ENCODE measurements around the gene UCP1.
"Not testable (repeated sequence)": the region's sequence is repeated elsewhere in the genome, so short reads cannot be mapped to it uniquely, and the experiment has no call there.

Gene UCP1

DNA sequence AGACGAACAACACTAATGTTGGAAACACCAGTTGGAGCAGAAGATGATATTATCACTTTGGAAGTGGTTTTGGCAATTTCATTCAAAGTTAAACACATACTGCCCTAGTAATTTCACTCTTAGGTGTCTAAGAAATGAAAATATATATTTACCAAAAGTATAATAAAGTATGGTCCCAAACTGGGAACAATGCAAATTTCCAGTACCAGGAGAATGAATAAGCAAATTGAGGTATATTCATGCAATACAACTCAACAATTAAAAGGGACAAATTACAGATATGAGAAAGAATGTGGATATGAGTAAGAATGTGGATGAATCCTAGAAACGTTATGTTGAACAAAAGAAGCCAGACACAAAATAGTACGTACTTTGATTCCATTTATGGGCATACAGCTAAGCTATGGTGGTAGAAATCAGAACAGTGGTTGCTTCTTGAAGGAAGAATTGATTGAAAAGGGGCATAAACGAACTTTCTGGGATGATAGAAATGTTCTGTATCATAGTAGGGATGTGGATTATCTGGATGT is 34.7 kb downstream of the UCP1 start:
- DNase-seq (ENCODE audit: low spot score): no peak

DNA sequence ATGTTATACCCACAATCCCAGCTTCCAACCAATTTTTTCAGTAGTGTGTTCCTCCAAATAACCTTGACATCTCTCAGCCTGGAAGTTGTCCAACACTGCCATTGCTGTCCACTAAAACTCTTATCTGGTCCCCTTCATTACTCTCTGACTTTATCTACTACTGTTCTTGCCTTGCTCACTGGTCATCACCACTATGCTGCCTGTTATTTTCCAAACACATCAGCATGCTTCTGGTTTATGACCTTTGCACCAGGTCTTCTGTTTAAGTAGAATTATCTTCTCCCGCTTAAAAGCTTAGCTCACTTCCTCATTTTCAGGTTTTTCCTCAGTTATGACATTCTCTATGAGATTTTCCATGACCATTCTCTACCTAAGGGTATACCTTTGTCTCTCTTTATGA is 39.3 kb downstream of the UCP1 start:
- DNase-seq (ENCODE audit: low spot score): no peak

DNA sequence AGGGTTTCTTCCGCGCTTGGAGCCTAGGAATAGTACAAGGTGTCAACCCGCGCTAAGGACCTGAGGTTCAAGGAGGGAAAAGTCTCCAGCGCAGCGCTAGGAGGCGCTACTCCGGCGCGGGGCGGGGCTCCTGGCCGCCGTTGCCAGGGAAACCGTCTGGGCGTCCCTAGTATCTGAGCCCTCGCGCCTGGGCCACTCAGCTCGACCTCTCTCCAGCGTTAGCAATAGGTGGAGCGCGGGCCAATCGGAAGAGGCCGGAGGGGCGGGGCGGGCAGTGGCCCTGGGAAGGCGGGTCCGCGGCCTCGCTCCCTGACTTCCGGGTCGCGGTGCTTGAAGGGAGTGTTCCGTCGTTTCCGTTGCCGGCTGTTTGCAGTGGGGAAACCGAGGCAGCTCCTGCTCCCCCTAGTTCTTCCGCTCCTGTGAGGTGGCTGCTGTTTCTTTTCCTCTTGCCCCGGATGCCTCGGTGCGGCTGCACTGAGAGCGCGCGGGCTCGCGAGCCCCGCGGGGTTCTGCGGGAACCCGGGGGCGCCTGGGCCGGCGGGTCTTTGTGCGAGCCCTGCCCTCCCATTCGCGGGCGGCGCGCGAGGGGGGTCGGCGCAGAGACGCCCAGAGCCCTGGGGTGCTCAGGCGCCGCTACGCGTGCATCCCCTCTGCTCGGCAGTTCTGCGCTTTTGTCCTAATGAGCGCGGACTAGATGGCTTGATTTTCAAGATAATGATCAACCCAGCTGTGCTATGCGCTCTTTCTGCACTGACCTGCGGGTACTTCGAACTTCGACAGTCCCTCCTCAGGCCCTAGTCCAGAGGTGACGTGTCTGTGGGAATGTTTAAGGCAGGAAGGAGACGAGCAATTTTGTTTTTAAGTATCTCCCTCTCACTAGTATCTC is 44.7 kb downstream of the UCP1 start, which contains the start of gene ELMOD2:
Gene ELMOD2 (plus strand): TSS at position 312 of the 886 bp plus-strand sequence. CDS start 1,261 bp downstream, outside the sequence.
- peak; percentile 98 for DNase-seq (ENCODE audit: low spot score)

DNA sequence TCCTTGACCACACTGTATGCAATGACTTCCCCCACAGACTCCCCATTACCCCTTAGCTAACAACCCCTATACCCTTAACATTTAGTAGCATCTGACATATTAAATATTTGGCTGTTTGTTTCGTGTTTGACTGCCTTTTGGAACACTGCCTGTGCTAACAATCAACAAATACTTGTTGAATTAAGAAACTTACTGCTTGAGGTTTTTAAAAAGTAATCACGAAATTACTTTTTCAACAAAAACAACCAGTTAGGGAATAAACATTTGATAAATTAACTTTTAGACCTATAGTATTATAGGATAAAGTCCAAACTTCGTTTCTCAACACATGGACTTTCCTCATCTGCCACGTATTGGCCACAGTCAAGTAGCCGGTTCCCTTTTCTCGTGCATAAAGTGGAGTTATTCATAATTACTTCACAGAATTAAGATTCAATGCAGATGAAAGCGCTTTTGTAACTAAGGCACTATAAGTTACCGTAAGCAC is 45.3 kb downstream of the UCP1 start:
- DNase-seq (ENCODE audit: low spot score): no peak

- DNase-seq (ENCODE audit: low spot score): no peak
Measured at GRCh38 chr4:140515423-140515822, 53.3 kb downstream of the UCP1 start.

DNA sequence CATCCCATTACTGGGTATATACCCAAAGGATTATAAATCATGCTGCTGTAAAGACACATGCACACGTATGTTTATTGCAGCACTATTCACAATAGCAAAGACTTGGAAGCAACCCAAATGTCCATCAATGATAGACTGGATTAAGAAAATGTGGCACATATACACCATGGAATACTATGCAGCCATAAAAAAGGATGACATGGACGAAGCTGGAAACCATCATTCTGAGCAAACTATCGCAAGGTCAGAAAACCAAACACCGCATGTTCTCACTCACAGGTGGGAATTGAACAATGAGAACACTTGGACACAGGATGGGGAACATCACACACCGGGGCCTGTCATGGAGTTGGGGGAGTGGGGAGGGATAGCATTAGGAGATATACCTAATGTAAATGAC is 55.0 kb downstream of the UCP1 start:
- DNase-seq (ENCODE audit: low spot score): not testable (repeated sequence)

Measured in activated CD4-positive, alpha-beta T cell treated with anti-CD3 and anti-CD28 coated beads, Interleukin-2, Interleukin-4, amounts not matched to agents 100 ng/mL and 50 ng/mL, durations not matched to agents 16 hours and 8 hours (primary cell).